Fibroblast of gingiva (primary cell): ENCODE data around the gene PPM1N.
A peak's percentile ranks its signal among the peaks of the same experiment; 100 is the strongest.

Source experiments
- DNase-seq: peaks from one replicate; pipeline ENCODE4 v3.0.0-alpha.2; 2011; ENCODE audit warnings: low read depth

Gene PPM1N

DNA sequence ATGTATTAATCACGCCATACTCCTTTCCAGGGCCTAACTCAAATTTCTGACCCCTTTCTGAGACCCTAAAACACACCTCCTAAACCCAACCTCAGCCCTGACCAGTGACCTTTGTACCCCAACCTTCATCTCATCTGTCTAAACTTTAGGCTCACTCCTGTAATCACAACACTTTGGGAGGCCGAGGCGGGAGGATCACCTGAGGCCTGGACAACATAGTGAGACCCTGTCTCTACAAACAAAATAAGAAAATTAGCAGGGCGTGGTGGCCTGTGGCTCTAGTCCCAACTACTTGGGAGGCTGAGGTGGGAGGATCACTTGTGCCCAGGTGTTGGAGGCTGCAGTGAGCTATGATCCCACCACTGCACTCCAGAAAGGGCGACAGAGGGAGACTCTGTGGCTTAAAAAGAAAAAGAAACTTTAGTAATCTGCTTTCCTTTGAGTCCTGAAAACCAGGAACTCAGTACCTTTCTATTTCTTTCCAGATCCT, 6.1 kb upstream of the PPM1N start:
- DNase-seq = no peak

DNA sequence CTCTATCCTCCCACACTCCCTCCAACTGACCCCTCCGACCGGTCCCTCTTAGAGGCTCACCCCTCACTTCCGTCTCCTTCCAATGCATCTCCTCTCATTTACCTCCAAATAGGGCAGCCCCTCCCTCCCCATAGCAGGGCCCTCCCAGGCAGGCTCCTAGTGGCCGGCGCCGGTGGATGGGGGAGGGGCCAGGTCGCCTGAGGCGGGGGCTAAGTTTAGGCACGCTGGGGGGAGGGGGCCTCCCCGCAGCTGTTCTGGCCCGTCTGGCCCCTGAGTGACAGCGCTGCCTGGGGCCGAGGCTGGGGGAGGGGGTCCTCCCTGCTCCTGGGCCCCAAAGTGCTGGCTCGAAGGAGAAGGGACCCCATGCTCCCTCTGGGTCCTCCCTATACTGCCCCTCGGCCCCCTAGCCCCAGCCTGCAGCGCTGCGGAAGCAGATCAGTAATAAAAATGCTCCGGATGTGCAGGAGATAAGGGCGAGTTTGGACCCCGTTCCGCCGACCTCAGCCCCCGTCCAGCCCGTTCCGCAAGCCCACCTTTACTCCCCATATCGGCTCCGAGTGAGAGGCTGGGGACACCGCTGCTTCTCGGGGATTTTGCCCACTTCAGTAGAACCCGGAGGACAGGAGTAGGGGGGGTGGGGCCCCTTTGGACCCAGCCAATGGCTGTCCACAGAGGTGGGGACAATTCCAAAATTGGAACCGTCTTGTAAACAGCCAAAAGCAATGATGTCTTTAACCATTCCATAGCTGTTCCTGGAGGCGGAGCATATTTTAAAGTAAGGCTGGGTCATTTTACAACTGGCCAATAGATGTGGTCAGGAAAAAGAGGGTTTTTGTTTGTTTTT, 5.4 kb upstream of the PPM1N start:
- DNase-seq = peak; percentile 78

DNA sequence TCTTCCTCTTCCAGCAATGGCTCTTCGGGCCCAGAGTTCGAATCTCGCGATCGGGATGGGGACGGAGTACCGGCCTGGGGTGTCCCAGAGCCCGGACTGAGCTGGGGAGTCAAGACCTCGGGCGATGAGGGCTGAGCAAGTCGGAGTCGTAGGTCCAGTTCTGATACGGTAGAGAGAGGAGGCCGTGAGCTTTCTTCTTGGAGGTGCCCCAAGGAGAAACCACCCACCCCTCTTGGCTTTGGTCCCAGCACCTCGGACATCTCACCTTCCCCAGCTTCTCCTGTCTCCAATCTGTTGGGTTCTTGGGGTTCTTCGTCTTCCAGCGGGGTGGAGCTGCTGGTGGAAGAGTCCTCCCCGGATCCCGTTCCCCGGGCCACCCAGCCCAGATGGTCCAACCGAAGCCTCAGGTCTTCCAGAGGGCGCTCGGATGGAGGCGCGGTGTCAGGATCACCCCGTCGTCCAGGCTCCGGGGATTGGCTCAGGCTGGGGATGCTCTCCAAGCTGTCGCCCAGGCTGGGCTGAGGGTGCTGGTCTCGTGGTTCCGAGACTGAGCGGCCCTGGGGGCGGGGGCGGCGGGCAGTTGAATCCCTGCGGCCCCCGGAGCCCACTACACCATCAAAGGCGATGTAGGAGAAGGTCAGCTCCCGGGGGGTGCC, 3.9 kb upstream of the PPM1N start:
- DNase-seq = no peak

DNA sequence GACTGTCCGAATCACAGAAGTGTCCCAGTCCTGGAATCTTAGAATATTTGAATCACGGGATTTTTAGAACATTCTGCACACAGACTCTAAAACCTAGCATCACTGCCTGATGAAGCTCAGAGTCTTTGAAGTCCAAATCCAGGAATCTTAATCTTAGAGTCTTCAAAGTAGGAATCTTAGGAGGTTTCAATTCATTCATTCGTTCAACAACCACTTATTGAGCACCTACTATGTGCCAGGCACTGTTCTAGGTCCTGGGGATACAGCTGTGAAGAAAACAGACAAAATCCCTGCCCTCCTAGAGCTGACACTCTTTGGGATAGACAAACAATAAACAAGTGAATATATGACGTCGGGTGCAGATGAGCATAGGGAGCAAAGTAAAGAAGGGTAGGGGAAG, 3.1 kb upstream of the PPM1N start:
- DNase-seq = no peak

DNA sequence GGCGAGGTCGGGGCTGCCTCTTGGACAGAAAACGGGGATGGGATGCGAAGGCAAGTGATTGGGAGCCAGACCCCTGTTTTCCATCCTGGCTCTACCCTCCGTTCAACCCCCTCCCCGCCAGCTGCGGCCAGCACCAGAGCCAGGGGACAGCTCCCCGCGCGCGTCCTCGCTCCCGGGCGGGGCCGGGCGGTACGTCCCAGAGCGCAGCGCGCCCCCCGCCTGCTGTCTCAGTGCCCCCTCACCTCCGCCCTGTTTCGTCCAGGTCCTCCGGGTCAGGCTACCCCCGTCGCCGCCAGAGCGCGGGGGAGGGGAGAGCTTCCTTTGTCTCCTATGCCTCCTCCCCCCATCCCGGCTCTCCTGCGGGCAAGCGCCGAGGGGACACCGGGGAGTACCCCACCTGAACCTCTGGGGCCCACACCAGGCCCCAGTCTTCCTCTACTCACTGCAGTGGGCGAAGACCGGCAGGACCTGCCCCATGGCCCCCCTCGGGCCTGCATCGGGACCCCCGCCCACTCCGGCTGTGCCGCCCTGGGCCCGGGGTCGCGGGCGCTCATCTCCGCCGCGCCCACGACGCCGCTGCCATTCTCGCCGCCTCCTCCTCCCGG, 1.8 kb upstream of the PPM1N start:
- DNase-seq = no peak

DNA sequence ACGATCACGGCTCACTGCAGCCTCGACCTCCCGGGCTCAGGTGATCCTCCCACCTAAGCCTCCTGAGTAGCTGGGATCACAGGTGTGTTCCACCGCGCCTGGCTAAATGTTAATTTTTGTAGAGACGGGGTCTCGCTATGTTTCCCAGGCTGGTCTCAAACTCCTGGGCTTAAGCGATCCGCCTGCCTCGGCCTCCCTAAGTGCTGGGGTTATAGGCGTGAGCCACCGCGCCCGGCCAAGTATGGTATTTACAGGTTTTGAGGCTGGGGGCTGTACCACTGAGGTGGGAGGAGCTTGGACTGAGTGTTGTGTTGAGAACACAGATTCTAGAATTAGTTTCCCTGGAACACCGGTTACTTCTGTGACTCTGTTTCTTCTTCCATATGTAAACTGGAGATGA, 452 bp upstream of the PPM1N start:
- no peak for DNase-seq

DNA sequence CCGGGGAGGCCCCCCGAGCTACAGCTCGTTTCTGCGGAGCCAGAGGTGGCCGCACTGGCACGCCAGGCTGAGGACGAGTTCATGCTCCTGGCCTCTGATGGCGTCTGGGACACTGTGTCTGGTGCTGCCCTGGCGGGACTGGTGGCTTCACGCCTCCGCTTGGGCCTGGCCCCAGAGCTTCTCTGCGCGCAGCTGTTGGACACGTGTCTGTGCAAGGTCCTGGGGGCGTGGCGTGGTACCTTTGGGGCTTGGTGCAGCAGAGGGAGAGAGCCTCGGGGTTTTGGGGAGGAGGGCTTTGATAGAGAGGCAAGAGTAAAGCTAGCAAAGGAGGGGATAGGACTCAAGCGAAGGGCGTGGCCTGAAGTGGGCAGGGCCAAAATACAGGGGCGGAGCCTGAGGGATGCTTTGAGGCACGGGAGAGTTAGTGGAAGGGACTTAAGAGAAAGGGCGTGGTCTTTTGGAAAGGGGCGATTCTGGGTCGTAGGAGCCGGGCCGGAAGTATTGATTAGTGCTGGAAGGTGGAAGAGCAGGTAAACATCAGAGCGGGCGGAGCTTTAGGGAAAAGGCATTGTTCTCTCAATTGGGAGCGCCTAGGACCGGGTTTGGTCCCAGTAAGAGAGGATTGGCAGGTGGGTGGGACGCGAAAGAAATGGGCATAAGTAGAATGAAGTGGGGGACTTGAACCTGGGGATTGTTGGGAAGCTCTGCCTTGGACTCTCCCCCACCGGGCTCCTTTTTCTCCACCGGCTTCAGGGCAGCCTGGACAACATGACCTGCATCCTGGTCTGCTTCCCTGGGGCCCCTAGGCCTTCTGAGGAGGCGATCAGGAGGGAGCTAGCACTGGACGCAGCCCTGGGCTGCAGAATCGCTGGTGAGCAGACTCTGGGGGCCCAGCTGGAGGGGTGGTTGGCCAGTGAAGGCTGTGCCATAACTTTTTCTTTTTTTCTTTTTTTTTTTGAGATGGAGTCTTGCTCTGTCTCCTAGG, 1.2 kb downstream of the PPM1N start:
- no peak for DNase-seq

DNA sequence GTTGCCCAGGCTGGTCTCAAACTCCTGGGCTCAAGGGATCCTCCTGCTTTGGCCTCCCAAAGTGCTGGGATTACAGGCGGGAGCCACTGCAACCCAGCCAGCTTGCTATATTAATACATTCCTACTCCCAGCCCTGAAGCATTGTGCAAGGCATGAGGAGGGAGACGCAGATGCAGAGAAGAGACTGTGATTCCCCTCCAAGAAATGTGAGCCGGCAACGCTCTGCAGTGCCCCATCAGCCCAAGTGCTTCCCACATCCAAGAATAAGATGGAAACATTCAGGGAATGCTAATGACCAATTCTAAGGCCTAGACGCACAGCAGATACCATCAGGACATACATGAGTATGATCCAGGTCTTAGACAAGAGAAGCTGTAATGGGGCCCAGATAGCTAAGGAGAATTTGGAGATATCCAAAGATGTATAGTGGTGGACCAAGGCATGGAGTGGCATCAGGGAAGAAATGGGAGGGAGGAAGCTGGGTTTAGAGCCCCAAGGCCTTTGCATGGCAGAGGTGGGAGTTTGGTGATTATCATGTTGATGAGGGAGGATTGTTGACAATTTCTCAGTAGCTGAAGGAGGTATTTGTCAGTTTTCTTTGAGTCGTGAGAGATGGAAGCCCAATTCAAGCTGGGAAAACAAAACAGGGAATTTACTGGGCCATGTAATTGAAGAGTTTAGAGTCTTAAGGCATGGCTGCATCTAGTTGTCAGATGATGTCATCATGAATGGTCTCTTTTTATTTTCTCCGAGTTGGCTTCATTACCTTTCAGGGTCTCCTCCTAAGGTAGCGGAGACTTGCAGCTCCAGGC, 2.9 kb downstream of the PPM1N start:
- DNase-seq = peak; percentile 18

DNA sequence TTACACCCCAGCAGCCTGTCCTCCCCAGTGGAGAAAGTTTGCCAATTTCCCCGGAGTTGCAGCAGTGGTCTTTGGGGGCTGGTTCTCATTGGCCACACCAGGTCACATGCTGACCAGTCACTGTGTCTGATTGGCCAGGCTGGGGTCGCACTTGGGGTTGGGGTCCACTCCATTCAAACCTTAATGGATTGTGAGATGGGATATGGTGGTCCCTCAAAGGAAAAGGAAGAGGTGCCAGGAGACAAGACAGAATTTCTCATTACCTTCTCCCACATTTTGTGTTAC, 3.4 kb downstream of the PPM1N start:
- DNase-seq = no peak

DNA sequence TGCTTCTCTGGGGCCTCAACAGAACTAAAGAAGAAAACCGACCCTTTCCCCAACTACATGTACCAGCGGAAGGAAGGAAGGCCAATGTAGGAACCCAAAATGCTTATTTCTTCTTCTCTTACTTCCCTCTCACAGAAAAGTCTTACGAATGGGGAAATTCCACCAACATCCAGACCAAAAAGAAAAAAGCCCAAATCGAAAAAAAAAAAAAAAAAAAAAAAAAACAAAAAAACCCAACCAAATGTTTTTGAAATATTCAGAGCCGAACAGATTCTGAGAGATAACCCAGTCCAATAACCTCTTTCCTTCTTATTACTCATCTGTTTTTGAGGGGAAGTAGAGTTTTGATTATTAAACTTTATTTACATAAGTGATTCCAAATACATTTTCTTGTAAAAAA, 3.9 kb downstream of the PPM1N start:
- DNase-seq = no peak

DNA sequence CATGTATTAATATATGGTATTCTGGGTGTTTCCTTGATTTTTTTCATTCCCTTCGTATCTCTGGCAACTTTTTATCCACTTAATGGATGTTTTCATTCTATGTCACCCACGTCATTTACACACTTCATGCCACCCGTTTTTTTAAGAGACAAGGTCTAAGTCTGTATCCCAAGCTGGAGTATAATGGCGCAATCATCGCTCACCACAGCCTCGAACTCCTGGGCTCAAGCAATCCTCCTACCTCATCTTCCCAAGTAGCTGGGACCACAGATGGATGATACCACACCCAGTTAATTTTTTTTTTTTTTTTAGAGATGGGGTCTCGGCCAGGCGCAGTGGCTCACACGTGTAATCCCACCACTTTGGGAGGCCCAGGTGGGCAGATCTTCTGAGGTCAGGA, 5.7 kb downstream of the PPM1N start:
- DNase-seq = no peak

DNA sequence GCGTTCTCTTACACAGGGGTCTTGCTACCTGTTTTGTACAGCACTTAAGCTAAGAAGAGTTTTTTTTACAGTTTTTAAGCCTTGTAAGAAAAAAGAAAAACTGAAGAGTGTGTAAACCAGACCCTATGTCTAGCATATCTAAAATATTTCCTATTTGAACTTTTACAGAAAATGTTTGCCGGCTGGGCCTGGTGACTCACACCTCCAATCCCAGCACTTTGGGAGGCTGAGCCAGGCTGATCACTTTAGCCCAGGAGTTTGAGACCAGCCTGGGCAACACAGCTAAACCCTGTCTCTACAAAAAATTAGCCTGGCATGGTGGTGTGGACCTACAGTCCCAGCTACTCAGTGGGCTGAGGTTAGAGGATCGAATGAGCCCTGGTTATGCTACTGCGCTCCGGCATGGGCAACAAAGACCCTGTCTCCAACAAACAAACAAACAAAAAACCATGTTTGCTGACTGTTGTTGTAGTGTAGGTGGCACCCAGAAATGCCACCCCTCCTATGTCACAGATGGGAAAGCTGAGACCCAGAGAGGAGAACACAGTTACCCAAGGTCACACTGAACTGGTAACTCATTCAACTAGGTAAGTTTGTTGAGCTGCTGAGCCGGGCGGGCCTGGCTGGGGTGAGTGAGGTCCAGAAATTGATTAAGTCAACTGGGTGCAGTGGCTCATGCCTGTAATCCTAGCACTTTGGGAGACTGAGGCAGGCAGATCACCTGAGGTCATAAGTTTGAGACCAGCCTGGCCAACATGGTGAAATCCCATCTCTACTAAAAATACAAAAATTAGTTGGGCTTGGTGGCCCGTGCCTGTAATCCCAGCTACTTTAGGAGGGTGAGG, 7.1 kb downstream of the PPM1N start:
- no peak for DNase-seq

DNA sequence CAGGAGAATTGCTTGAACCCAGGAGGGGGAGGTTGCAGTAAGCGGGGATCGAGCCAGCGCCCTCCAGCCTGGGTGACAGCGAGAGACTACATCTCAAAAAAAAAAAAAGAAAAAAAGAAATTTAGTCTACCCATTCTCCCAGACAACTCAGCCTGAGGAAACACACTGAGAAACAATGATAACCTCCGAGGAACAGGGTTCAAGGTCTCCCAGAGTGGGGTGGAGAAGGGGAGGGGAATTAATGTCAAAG, 7.7 kb downstream of the PPM1N start:
- DNase-seq = no peak

DNA sequence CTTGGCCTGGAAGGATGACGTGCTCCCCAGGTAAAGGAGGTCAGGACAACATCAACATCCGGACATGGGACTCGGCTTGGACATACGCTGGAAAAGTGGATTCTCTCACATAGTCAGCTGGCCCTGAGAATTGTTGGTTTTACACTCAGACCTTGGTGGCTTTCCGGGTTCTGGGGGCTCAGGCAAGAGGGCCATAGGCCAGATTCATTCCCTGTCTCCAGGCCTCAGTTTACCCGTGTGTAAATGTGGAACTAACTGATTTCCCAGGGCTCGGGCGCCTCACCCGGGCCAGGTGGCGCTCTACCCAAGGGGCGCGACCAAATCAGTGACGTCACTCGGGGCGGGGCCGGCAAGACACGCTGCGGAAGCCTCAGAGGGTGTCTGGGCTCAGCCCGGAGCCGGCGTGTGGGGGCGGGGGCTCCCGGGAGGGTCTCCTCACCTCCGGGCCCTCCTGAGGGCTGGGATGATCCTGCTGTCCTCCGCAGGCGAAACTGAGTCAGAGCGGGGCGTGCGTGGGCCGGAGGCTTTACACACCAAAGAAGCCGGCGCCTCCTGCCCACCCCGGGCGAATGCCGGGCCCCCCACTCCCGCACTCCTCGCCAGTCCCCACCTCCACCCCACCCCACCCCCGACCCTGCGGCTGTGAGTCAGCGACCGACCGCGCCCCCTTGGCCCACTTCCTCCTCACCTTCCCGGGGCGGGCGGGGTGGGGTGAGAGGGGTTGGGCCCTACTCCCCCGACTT, 8.2 kb downstream of the PPM1N start:
- DNase-seq = peak; percentile 75

DNA sequence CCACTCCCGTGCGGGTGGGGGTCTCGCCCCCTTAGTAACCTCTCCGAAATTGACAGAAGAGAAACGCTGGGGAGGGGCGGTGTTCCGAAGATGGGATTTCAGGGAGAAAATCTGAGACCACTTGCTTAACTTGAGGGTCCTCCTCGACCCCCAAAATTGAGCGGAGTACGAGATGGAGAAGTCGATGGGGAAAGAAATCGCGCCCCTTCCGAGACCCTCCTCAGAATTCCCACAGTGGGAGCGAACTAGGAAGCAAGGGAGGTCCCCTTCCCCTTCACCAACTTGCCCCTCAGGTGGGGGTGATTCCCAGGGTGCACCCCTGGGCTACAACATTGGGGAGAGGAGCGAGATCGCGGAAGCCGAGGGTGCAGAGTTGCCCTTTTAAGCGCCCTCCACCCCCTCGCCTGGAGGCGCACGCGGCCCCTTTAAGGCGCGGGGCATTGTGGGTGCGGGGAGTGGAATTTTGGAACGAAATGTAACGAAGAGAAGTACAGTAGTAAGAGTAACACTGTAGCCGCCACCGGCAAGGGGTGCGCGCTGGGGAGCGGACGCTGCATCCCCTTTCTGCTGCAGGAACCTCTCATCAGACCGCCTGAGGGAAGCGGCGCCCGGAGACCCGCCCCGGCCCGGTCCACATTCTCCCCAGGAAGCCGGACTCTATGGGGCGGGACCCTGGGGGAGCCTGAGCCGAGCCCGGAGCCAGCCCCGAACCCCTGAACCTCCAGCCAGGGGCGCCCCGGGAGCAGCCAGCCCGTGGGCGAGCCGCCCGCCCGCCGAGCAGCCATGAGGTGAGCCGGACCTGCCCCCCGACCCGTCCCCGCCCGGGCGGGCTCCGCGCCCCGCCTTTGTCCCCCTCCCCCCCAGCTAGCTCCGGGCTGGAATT, 9.0 kb downstream of the PPM1N start, which contains the start of gene VASP:
TSS of gene VASP (plus strand) at position 491 of the 883 bp plus-strand sequence. CDS start at position 784, 293 bp downstream.
- peak; percentile 75 for DNase-seq

DNA sequence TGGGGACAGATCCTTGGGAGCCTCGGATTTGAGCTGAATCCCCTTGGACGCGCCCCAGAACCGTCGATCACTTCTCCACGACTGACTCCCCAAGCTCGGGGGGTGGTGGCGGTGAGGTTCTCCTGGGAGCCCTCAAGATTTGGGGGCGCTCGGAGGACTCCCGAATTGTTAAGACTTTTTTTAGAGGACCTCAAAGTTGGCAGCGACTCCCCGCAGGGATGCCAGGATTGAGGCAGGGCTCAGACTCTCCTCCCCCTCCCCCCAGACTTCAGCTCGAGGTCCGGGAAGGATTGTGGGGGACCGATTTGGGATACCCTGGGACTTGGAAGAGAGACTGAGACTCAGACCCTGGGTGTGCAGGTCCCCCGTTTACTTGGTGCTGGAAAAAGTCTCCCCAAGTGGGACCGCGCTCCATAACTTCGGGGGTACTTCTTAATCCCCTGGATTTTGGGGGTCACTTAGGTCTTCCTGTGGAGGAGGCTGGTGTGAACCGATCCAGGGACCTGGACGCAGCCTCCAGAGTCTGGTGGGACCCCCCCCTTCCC, 9.7 kb downstream of the PPM1N start:
- DNase-seq = no peak

DNA sequence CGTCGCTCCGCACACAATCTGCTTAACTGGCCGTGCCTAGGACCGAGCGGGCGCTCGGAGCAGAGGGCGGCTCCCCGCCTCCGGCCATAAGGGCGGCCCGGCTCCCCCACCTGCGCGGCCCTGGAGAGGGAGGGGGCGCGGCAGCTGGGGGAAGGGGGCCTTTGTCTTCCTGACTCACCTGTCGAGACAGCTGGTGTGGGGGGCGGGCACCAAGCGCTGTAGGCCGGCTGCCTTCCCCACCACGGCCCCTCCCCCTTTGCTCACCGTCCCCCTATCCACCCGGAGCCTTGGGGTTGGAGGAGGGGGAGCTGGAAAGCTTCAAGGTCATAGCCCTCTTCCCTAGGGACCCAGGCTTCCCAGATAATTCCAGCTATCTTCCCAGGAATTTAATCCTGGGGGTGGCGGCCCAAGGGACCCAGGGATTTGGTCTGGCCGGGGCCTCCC, 10.2 kb downstream of the PPM1N start:
- no peak for DNase-seq
